ENCODE results near the gene GALNT6. TPM values are rescaled to one million over a fixed set of nuclear protein-coding genes. Genes with fewer than 3 reads are reported as not detected.
"Not testable (repeated sequence)": the region's sequence is repeated elsewhere in the genome, so short reads cannot be mapped to it uniquely, and the experiment has no call there.

GALNT6 gene
- polyA plus RNA-seq, 4 donors, result 8.4 to 45.2 (median 22.5) TPM

DNA sequence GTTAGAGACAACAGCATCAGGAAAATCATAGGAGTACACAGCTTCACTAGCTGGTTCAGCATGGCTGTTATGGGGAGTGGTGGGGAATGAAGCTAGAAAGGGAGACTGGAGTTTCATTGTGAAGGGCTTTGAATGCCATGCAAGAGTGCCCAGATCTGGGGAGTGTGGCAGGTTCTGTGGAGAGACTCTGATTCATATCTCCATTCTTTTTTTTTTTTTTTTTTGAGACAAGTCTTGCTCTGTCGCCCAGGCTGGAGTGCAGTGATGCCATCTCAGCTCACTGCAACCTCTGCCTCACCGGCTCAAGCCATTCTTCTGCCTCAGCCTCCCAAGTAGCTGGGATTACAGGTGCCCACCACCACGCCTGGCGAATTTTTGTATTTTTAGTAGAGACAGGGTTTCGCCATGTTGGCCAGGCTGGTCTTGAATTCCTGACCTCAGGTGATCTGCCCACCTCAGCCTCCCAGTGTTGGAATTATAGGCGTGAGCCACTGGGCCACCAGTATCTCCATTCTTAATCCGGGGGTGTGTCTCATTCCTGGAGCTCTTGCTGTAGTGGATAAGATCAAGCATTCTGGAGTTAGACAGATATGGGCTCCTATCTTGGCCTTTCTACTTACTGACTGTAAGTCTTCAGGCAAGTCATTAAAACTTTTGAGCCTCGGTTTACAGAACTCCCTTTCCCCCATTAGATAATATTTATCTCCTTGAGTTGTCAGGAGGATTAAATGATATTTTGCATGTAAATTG is 73.0 kb downstream of the GALNT6 start:
- not testable (repeated sequence) for FAIRE-seq; H3K27ac ChIP-seq (ENCODE audit: low read depth in 1 of 3, low read length in 2 of 3); H3K36me3 ChIP-seq (ENCODE audit: control insufficient read depth in 3 of 3, insufficient read depth in 2 of 3, low read depth in 1 of 3, low read length in 3 of 3); H3K27me3 ChIP-seq (ENCODE audit: control insufficient read depth in 3 of 3, insufficient read depth in 3 of 3, low read length in 3 of 3); H3K4me1 ChIP-seq (ENCODE audit: control insufficient read depth in 3 of 3, insufficient read depth in 2 of 3, low read depth in 1 of 3, low read length in 2 of 3); H3K4me3 ChIP-seq (ENCODE audit: low read depth in 1 of 3, low read length in 3 of 3); DNase-seq; H3K9me3 ChIP-seq (ENCODE audit: control insufficient read depth in 2 of 2, insufficient read depth in 1 of 2, low read depth in 1 of 2, low read length in 1 of 2)
- WGBS, 3 donors, result 77 to 85% (median 81%) methylated on average over 8 of the region's 8 CpGs

DNA sequence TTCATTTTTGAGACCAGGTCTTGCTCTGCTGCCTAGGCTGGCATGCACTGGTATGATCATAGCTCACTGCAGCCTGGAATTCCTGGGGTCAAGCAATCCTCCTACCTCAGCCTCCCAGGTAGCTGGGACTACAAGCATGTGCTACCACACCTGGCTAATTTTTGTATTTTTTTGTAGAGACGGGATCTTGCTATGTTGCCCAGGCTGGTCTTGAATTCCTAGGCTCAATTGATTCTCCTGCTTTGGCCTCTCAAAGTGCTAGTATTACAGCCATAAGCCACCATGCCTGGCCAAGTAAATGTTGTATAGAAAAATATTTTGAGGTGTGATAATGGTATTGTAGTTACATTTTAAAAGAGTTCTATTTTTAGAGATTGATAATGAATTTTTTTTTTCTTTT is 79.8 kb downstream of the GALNT6 start:
- no peaks in the 10 kb centered on the region for H3K36me3 ChIP-seq (ENCODE audit: control insufficient read depth in 3 of 3, insufficient read depth in 2 of 3, low read depth in 1 of 3, low read length in 3 of 3)
- no peak overlapping the region for H3K4me3 ChIP-seq (ENCODE audit: low read depth in 1 of 3, low read length in 3 of 3)
- H3K27me3 ChIP-seq (ENCODE audit: control insufficient read depth in 3 of 3, insufficient read depth in 3 of 3, low read length in 3 of 3), result no peaks in the 10 kb centered on the region
- H3K4me1 ChIP-seq (ENCODE audit: control insufficient read depth in 3 of 3, insufficient read depth in 2 of 3, low read depth in 1 of 3, low read length in 2 of 3), result peaks cover 0 to 15% (median 4%) of the 10 kb centered on the region in 3 donors
- FAIRE-seq (no peak), DNase-seq (no peak)
- H3K27ac ChIP-seq (ENCODE audit: low read depth in 1 of 3, low read length in 2 of 3), result no peak overlapping the region
- 95 to 100% (median 100%) methylated on average over 1 of the region's 1 CpG for WGBS, 3 donors
- no peaks in the 10 kb centered on the region for H3K9me3 ChIP-seq (ENCODE audit: control insufficient read depth in 2 of 2, insufficient read depth in 1 of 2, low read depth in 1 of 2, low read length in 1 of 2)

DNA sequence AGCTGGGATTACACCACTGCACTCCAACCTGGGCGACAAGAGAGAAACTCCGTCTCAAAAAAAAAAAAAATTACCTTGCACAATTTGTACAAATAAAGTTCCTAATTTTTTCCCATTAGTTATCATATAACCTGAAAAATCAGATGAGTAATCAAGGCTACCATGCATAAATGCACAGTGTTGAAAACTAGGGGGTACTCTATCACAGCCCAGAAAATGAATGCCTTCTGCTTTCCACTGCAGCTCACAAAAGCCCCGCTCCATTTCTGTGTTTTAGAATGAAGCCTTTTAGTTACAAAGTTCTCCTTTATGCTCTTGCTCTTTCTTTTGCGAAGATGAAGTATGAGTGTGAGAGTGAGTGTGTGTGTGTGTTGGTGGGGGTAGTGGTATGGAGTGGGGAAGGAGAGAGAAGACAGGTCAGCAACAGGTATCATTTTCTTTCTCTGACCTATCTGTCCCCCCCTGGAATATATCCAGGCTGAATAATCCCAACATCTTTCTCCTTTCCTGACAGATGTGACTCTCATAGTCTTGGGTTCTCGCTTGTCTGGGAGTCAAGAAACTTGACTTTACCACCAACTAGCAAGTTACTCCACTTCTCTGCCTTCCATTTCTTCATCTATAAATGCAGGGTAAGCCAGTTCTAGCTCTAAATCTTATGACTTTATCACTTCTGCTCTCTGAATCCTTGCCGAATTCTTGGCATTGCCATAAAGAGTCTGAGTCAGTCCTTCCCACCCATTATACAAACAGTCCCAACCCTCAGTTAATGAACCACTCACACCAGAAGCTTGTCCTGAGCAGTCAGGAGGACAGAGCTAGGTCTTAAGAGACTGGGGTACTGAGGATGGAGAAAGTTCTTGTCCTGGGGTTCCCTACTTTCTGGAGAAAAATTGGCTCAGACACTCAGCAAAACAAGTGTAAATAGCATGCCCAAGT is 83.3 kb downstream of the GALNT6 start:
- H3K27ac ChIP-seq (ENCODE audit: low read depth in 1 of 3, low read length in 2 of 3), result peak overlapping the region in 2 of 3 donors; percentile 36 to 55
- WGBS, 3 donors, result 52 to 71% (median 60%) methylated on average over 6 of the region's 6 CpGs
- no peaks in the 10 kb centered on the region for H3K36me3 ChIP-seq (ENCODE audit: control insufficient read depth in 3 of 3, insufficient read depth in 2 of 3, low read depth in 1 of 3, low read length in 3 of 3)
- no peak overlapping the region for H3K4me3 ChIP-seq (ENCODE audit: low read depth in 1 of 3, low read length in 3 of 3)
- H3K4me1 ChIP-seq (ENCODE audit: control insufficient read depth in 3 of 3, insufficient read depth in 2 of 3, low read depth in 1 of 3, low read length in 2 of 3), result peaks cover 0 to 15% (median 4%) of the 10 kb centered on the region in 3 donors
- peak; percentile 82 to 87 for DNase-seq
- H3K9me3 ChIP-seq (ENCODE audit: control insufficient read depth in 2 of 2, insufficient read depth in 1 of 2, low read depth in 1 of 2, low read length in 1 of 2), result no peaks in the 10 kb centered on the region
- no peak for FAIRE-seq
- no peaks in the 10 kb centered on the region for H3K27me3 ChIP-seq (ENCODE audit: control insufficient read depth in 3 of 3, insufficient read depth in 3 of 3, low read length in 3 of 3)

DNA sequence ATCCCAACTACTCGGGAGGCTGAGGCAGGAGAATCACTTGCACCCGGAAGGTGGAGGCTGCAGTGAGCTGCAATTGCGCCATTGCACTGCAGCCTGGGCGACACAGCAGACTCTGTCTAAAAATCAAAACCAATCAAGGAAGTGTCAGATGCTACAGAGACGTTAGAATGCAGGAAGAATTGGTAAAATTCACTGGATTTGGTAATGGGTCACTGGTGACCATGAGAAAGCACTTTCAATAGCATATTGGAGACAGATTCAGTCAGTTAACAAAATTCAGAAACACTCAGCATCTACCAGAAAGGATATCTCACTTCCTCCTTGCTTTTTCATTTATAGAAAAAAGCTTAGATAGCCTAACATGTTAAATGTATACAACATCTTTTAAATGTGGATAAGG is 84.7 kb downstream of the GALNT6 start:
- Histone ChIP-seq H3K27me3 (ENCODE audit: control insufficient read depth in 3 of 3, insufficient read depth in 3 of 3, low read length in 3 of 3) (no peaks in the 10 kb centered on the region), H3K4me3 (ENCODE audit: low read depth in 1 of 3, low read length in 3 of 3) (no peak overlapping the region), H3K9me3 (ENCODE audit: control insufficient read depth in 2 of 2, insufficient read depth in 1 of 2, low read depth in 1 of 2, low read length in 1 of 2) (no peaks in the 10 kb centered on the region), H3K36me3 (ENCODE audit: control insufficient read depth in 3 of 3, insufficient read depth in 2 of 3, low read depth in 1 of 3, low read length in 3 of 3) (no peaks in the 10 kb centered on the region), H3K27ac (ENCODE audit: low read depth in 1 of 3, low read length in 2 of 3) (no peak overlapping the region), H3K4me1 (ENCODE audit: control insufficient read depth in 3 of 3, insufficient read depth in 2 of 3, low read depth in 1 of 3, low read length in 2 of 3) (peaks cover 0 to 15% (median 4%) of the 10 kb centered on the region in 3 donors)
- WGBS, 3 donors, result 85 to 96% (median 88%) methylated on average over 5 of the region's 5 CpGs
- DNase-seq (no peak), FAIRE-seq (no peak)

Other genes with a start within 250 kb of the GALNT6 start
- gene TFCP2, start 218.3 kb downstream of the GALNT6 start, polyA plus RNA-seq, result 10 to 100 TPM in 2 of 4 donors, 1 to 10 TPM in 2; 8.6 to 31.1 (median 13.6) TPM
- gene POU6F1, start 173.3 kb downstream of the GALNT6 start, polyA plus RNA-seq, result 1 to 10 TPM in 3 of 4 donors, under 1 TPM in 1; 0.22 to 6.1 (median 3.5) TPM
- gene DAZAP2, start 152.6 kb downstream of the GALNT6 start, polyA plus RNA-seq, result 100 to 1,000 TPM; 325 to 498 (median 480) TPM
- gene SMAGP, start 121.0 kb downstream of the GALNT6 start, polyA plus RNA-seq, result 10 to 100 TPM; 22.2 to 48.7 (median 31.2) TPM
- gene BIN2, start 67.2 kb downstream of the GALNT6 start, polyA plus RNA-seq, result 1 to 10 TPM; 1.6 to 6.1 (median 4.0) TPM
- gene CELA1, start 44.7 kb downstream of the GALNT6 start, polyA plus RNA-seq, result under 1 TPM in 1 of 4 donors, not detected in 3; 0.09 TPM
- 1 to 10 TPM in 3 of 4 donors, under 1 TPM in 1; 0.43 to 2.5 (median 1.7) TPM for gene SLC4A8, start 33.4 kb upstream of the GALNT6 start, polyA plus RNA-seq
- 1 to 10 TPM in 1 of 4 donors, under 1 TPM in 1, not detected in 2; 0.19 to 1.2 TPM for gene SCN8A, start 199.8 kb upstream of the GALNT6 start, polyA plus RNA-seq